Measurements from ENCODE around the gene CYFIP1.

- no peak for TF ChIP-seq CTCF (IDR thresholded peaks at IDR 0.05; ENCODE audit: low read depth, low read length)
- TF ChIP-seq MAX (IDR thresholded peaks at IDR 0.05; ENCODE audit: low read depth, low read length), result no peak
- TF ChIP-seq POLR2A (IDR thresholded peaks at IDR 0.05; ENCODE audit: extremely low read depth, insufficient read length), result no peak
Observed at GRCh38 chr15:22944651-22945050, 35.5 kb downstream of the CYFIP1 start.

All from NB4 (cell line).